DND-41 (cell line): ENCODE data around the gene CLN6.

Experiments
- ATAC-seq: fragments of 200-7000 bp; cut with Tn5 transposase; 3 replicates; pipeline ENCODE4 v1.9.1; 2021; ENCODE audit warnings: low read depth; ENCODE audit not compliant: insufficient read depth
- DNase-seq: peaks from one replicate; pipeline ENCODE4 v3.0.0-alpha.2; 2020
- H2AFZ ChIP-seq: 2 replicates; pipeline ENCODE4 v1.6.0; 2012; ENCODE audit warnings: low read depth, low read length
- H3K27ac ChIP-seq: 2 replicates; pipeline ENCODE4 v1.5.1; 2012; ENCODE audit warnings: low read length, inconsistent platforms
- H3K27me3 ChIP-seq: fragments of 200-600 bp; sonication (generic); 2 replicates; pipeline ENCODE4 v1.6.0; 2012; ENCODE audit warnings: low read length, mild to moderate bottlenecking, inconsistent platforms; ENCODE audit not compliant: insufficient read depth, poor library complexity
- H3K36me3 ChIP-seq: 2 replicates; pipeline ENCODE4 v1.5.1; 2012; ENCODE audit warnings: low read length, inconsistent platforms; ENCODE audit not compliant: insufficient read depth
- H3K4me1 ChIP-seq: 2 replicates; pipeline ENCODE4 v1.5.1; 2012; ENCODE audit warnings: mild to moderate bottlenecking, low read length; ENCODE audit not compliant: insufficient read depth
- H3K4me2 ChIP-seq: 2 replicates; pipeline ENCODE4 v1.6.0; 2012; ENCODE audit warnings: mild to moderate bottlenecking, moderate library complexity, low read length, inconsistent platforms; ENCODE audit not compliant: insufficient read depth
- H3K4me3 ChIP-seq, 2 experiments: fragments of 200-600 bp in 1 of 2; shearing (Covaris generic) in 1 of 2; 2 replicates each; pipeline ENCODE4 v1.5.1; 2012 to 2016; ENCODE audit warnings: inconsistent platforms in 2 of 2, low read length in 2 of 2, mild to moderate bottlenecking in 2 of 2, low read depth in 1 of 2, moderate library complexity in 1 of 2
- H3K79me2 ChIP-seq: 2 replicates; pipeline ENCODE4 v1.6.0; 2012; ENCODE audit warnings: low read length, inconsistent platforms; ENCODE audit not compliant: insufficient read depth
- H3K9ac ChIP-seq: 2 replicates; pipeline ENCODE4 v1.6.0; 2012; ENCODE audit warnings: low read depth, mild to moderate bottlenecking, inconsistent platforms, low read length, moderate library complexity
- H3K9me3 ChIP-seq: 2 replicates; pipeline ENCODE4 v1.5.1; 2012; ENCODE audit warnings: low read length, moderate library complexity, mild to moderate bottlenecking, inconsistent platforms; ENCODE audit not compliant: insufficient read depth, severe bottlenecking
- H4K20me1 ChIP-seq: 2 replicates; pipeline ENCODE4 v1.6.0; 2012; ENCODE audit warnings: low read length; ENCODE audit not compliant: insufficient read depth
- CTCF ChIP-seq: IDR thresholded peaks from 2 replicates; pipeline ENCODE4 v1.5.1; 2012; ENCODE audit warnings: borderline replicate concordance, low read length, moderate library complexity, mild to moderate bottlenecking; ENCODE audit not compliant: poor library complexity, severe bottlenecking; ENCODE audit errors: extremely low read depth
- EZH2 ChIP-seq: IDR thresholded peaks from 3 replicates; pipeline ENCODE4 v1.6.1; 2012; ENCODE audit warnings: borderline replicate concordance, low read depth, mild to moderate bottlenecking, moderate library complexity, low read length, inconsistent platforms; ENCODE audit not compliant: severe bottlenecking

Gene CLN6

GRCh38 chr15:68192117-68192516 lies 37.4 kb downstream of the CLN6 start:
- TF ChIP-seq CTCF (no peak), EZH2 (no peak)
- no peak for ATAC-seq
- no peak overlapping the region for H3K27ac ChIP-seq
- no peaks in the 10 kb centered on the region for H3K27me3 ChIP-seq
- no peak overlapping the region for H3K4me2 ChIP-seq
- DNase-seq = no peak
- no peaks in the 10 kb centered on the region for H3K9me3 ChIP-seq
- H3K4me3 ChIP-seq = no peak overlapping the region
- H2AFZ ChIP-seq = no peak overlapping the region
- H3K36me3 ChIP-seq = peaks cover 57% of the 10 kb centered on the region
- no peak overlapping the region for H3K9ac ChIP-seq
- H4K20me1 ChIP-seq = no peaks in the 10 kb centered on the region
- no peaks in the 10 kb centered on the region for H3K79me2 ChIP-seq
- H3K4me1 ChIP-seq = no peaks in the 10 kb centered on the region

GRCh38 chr15:68191555-68191954 lies 38.0 kb downstream of the CLN6 start:
- no peaks in the 10 kb centered on the region for H4K20me1 ChIP-seq
- no peak overlapping the region for H3K4me3 ChIP-seq
- no peak for TF ChIP-seq CTCF
- no peak for TF ChIP-seq EZH2
- H3K9ac ChIP-seq = no peak overlapping the region
- H3K36me3 ChIP-seq = peaks cover 58% of the 10 kb centered on the region
- no peaks in the 10 kb centered on the region for H3K27me3 ChIP-seq
- no peaks in the 10 kb centered on the region for H3K79me2 ChIP-seq
- DNase-seq = no peak
- H3K27ac ChIP-seq = no peak overlapping the region
- no peak for ATAC-seq
- H3K4me1 ChIP-seq = no peaks in the 10 kb centered on the region
- no peak overlapping the region for H2AFZ ChIP-seq
- H3K9me3 ChIP-seq = no peaks in the 10 kb centered on the region
- H3K4me2 ChIP-seq = no peak overlapping the region

GRCh38 chr15:68190048-68190447 lies 39.5 kb downstream of the CLN6 start:
- Histone ChIP-seq H3K4me2 (no peak overlapping the region), H3K27ac (no peak overlapping the region), H4K20me1 (no peaks in the 10 kb centered on the region), H3K4me1 (no peaks in the 10 kb centered on the region), H3K4me3 (no peak overlapping the region), H3K9me3 (no peaks in the 10 kb centered on the region), H3K79me2 (no peaks in the 10 kb centered on the region), H3K9ac (no peak overlapping the region), H3K27me3 (no peaks in the 10 kb centered on the region), H3K36me3 (peaks cover 63% of the 10 kb centered on the region), H2AFZ (no peak overlapping the region)
- ATAC-seq = no peak
- no peak for TF ChIP-seq CTCF
- no peak for TF ChIP-seq EZH2
- DNase-seq = no peak

- Histone ChIP-seq H3K4me2 (no peak overlapping the region), H3K79me2 (no peaks in the 10 kb centered on the region), H4K20me1 (no peaks in the 10 kb centered on the region), H3K27me3 (no peaks in the 10 kb centered on the region), H3K9ac (no peak overlapping the region), H3K36me3 (peaks cover 76% of the 10 kb centered on the region), H3K9me3 (no peaks in the 10 kb centered on the region), H2AFZ (no peak overlapping the region), H3K4me3 (no peak overlapping the region), H3K27ac (no peak overlapping the region), H3K4me1 (no peaks in the 10 kb centered on the region)
- no peak for DNase-seq
- TF ChIP-seq EZH2 = no peak
- TF ChIP-seq CTCF = no peak
- no peak for ATAC-seq
Measured at GRCh38 chr15:68188647-68189046, 40.9 kb downstream of the CLN6 start.
